ENCODE measurements around the gene CTXND2. TPM values are rescaled to one million over a fixed set of nuclear protein-coding genes. Genes with fewer than 3 reads are reported as not detected.
"Not testable (repeated sequence)": the region's sequence is repeated elsewhere in the genome, so short reads cannot be mapped to it uniquely, and the experiment has no call there.

Gene CTXND2
- polyA plus RNA-seq, 1 donor (not counting 4 experiments of a cell fraction or from before 2014, with no cell fraction given), result not detected

- Histone ChIP-seq H3K27ac (ENCODE audit: control insufficient read depth, insufficient read depth, low read length) (peak overlapping the region; percentile 75), H4K20me1 (ENCODE audit: control insufficient read depth, extremely low read depth, insufficient read depth, low read length) (no peaks in the 10 kb centered on the region), H3K9ac (ENCODE audit: control insufficient read depth, extremely low read depth, insufficient read depth, low read length) (peak overlapping the region; percentile 83), H3K9me1 (ENCODE audit: control insufficient read depth, extremely low read depth, insufficient read depth, low read length) (no peaks in the 10 kb centered on the region), H3K9me3 (ENCODE audit: control insufficient read depth, low read depth, low read length) (no peaks in the 10 kb centered on the region), H3K79me2 (ENCODE audit: control insufficient read depth, insufficient read depth, low read length) (peaks cover 33% of the 10 kb centered on the region), H3K36me3 (ENCODE audit: control insufficient read depth in 2 of 2, extremely low read depth in 1 of 2, insufficient read depth in 2 of 2, low read length in 2 of 2) (peaks cover 2 to 4% of the 10 kb centered on the region in 2 experiments), H3K4me3 (ENCODE audit: control insufficient read depth in 2 of 3, extremely low read depth in 1 of 3, insufficient read depth in 2 of 3, low read depth in 1 of 3, low read length in 3 of 3) (peak overlapping the region; percentile 88 to 95 (median 95)), H2AFZ (ENCODE audit: control insufficient read depth, low read length) (peak overlapping the region; percentile 69), H3K4me2 (ENCODE audit: control insufficient read depth, extremely low read depth, insufficient read depth, low read depth, low read length) (peak overlapping the region; percentile 93), H3K27me3 (ENCODE audit: control insufficient read depth, extremely low read depth, insufficient read depth, low read length) (no peaks in the 10 kb centered on the region), H3K4me1 (ENCODE audit: control insufficient read depth, extremely low read depth, insufficient read depth, low read length) (peaks cover 14% of the 10 kb centered on the region)
- DNase-seq (ENCODE audit: low read depth, low spot score), result no peak
- dilution Hi-C loops (cut with MboI; ENCODE audit: extremely low pct_ligation_motif_present, low sequenced_read_pairs), result no loop called here
- no peak for TF ChIP-seq EZH2 (IDR thresholded peaks at IDR 0.05; ENCODE audit: low read length)
- TF ChIP-seq CTCF (optimal IDR thresholded peaks at IDR 0.05 in 1 of 3, IDR thresholded peaks at IDR 0.05 in 1 of 3, conservative IDR thresholded peaks at IDR 0.05 in 1 of 3; ENCODE audit: extremely low read depth in 1 of 3, insufficient read depth in 2 of 3, low read length in 3 of 3), result no peak
- FAIRE-seq, result no peak
Measured at GRCh38 chr1:150876119-150876454, 10.8 kb upstream of the CTXND2 start.

GRCh38 chr1:150878931-150879330, 8.0 kb upstream of the CTXND2 start:
- H3K9me3 ChIP-seq (ENCODE audit: control insufficient read depth, low read depth, low read length); H3K9ac ChIP-seq (ENCODE audit: control insufficient read depth, extremely low read depth, insufficient read depth, low read length); H3K4me3 ChIP-seq (ENCODE audit: control insufficient read depth in 2 of 3, extremely low read depth in 1 of 3, insufficient read depth in 2 of 3, low read depth in 1 of 3, low read length in 3 of 3); dilution Hi-C loops (cut with MboI; ENCODE audit: extremely low pct_ligation_motif_present, low sequenced_read_pairs); FAIRE-seq; H3K27ac ChIP-seq (ENCODE audit: control insufficient read depth, insufficient read depth, low read length); H3K27me3 ChIP-seq (ENCODE audit: control insufficient read depth, extremely low read depth, insufficient read depth, low read length); H3K4me2 ChIP-seq (ENCODE audit: control insufficient read depth, extremely low read depth, insufficient read depth, low read depth, low read length); H3K36me3 ChIP-seq (ENCODE audit: control insufficient read depth in 2 of 2, extremely low read depth in 1 of 2, insufficient read depth in 2 of 2, low read length in 2 of 2); DNase-seq (ENCODE audit: low read depth, low spot score); H3K9me1 ChIP-seq (ENCODE audit: control insufficient read depth, extremely low read depth, insufficient read depth, low read length); H4K20me1 ChIP-seq (ENCODE audit: control insufficient read depth, extremely low read depth, insufficient read depth, low read length); H2AFZ ChIP-seq (ENCODE audit: control insufficient read depth, low read length): not testable (repeated sequence)
- Histone ChIP-seq H3K4me1 (ENCODE audit: control insufficient read depth, extremely low read depth, insufficient read depth, low read length) (peaks cover 23% of the 10 kb centered on the region), H3K79me2 (ENCODE audit: control insufficient read depth, insufficient read depth, low read length) (peaks cover 19% of the 10 kb centered on the region)

GRCh38 chr1:150881331-150882070, 5.4 kb upstream of the CTXND2 start:
- Histone ChIP-seq H3K79me2 (ENCODE audit: control insufficient read depth, insufficient read depth, low read length) (no peaks in the 10 kb centered on the region), H3K27ac (ENCODE audit: control insufficient read depth, insufficient read depth, low read length) (peak overlapping the region; percentile 26)

More at GRCh38 chr1:150881331-150882070, 5.4 kb upstream of the CTXND2 start:
- no peaks in the 10 kb centered on the region for H3K9me1 ChIP-seq (ENCODE audit: control insufficient read depth, extremely low read depth, insufficient read depth, low read length)
- no peak overlapping the region for H3K9ac ChIP-seq (ENCODE audit: control insufficient read depth, extremely low read depth, insufficient read depth, low read length)
- H3K4me3 ChIP-seq (ENCODE audit: control insufficient read depth in 2 of 3, extremely low read depth in 1 of 3, insufficient read depth in 2 of 3, low read depth in 1 of 3, low read length in 3 of 3), result no peak overlapping the region
- no peaks in the 10 kb centered on the region for H3K27me3 ChIP-seq (ENCODE audit: control insufficient read depth, extremely low read depth, insufficient read depth, low read length)
- DNase-seq (ENCODE audit: low read depth, low spot score) (no peak), FAIRE-seq (no peak)
- no peaks in the 10 kb centered on the region for H3K9me3 ChIP-seq (ENCODE audit: control insufficient read depth, low read depth, low read length)
- dilution Hi-C loops (cut with MboI; ENCODE audit: extremely low pct_ligation_motif_present, low sequenced_read_pairs), result no loop called here
- H2AFZ ChIP-seq (ENCODE audit: control insufficient read depth, low read length), result no peak overlapping the region
- H4K20me1 ChIP-seq (ENCODE audit: control insufficient read depth, extremely low read depth, insufficient read depth, low read length), result no peaks in the 10 kb centered on the region
- TF ChIP-seq CTCF (optimal IDR thresholded peaks at IDR 0.05 in 1 of 3, IDR thresholded peaks at IDR 0.05 in 1 of 3, conservative IDR thresholded peaks at IDR 0.05 in 1 of 3; ENCODE audit: extremely low read depth in 1 of 3, insufficient read depth in 2 of 3, low read length in 3 of 3) (no peak), EZH2 (IDR thresholded peaks at IDR 0.05; ENCODE audit: low read length) (no peak)
- H3K4me2 ChIP-seq (ENCODE audit: control insufficient read depth, extremely low read depth, insufficient read depth, low read depth, low read length), result peak overlapping the region; percentile 27
- peaks cover 12% of the 10 kb centered on the region for H3K4me1 ChIP-seq (ENCODE audit: control insufficient read depth, extremely low read depth, insufficient read depth, low read length)
- H3K36me3 ChIP-seq (ENCODE audit: control insufficient read depth in 2 of 2, extremely low read depth in 1 of 2, insufficient read depth in 2 of 2, low read length in 2 of 2), result no peaks in the 10 kb centered on the region

Data from keratinocyte (primary cell).